GM21529 (cell line): ENCODE results near the gene DENND2A.
"Not testable (repeated sequence)": the region's sequence is repeated elsewhere in the genome, so short reads cannot be mapped to it uniquely, and the experiment has no call there.

Experiments
- ATAC-seq: cut with Tn5 transposase; IDR thresholded peaks from one replicate; pipeline ENCODE4 v1.9.1; 2021; ENCODE audit not compliant: unreplicated experiment

Gene DENND2A

DNA sequence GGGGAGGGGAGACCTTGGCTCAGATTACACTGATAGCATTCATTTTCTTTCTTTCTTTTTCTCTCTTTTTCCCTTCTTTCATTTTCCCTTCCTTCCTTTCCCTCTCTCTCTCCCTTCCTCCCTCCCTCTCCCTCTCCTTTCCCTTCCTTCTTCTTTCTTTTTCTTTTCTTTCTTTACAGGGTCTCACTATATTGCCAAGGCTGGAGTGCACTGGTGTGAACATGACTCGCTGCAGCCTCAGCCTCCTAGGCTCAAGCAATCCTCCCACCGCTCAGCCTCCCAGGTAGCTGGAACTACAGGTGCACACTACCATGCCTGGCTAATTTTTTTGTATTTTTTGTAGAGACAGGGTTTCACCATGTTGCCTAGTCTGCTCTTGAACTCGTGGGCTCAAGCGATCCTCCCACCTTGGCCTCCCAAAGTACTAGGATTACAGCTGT, 88.4 kb downstream of the DENND2A start:
- ATAC-seq: no peak

DNA sequence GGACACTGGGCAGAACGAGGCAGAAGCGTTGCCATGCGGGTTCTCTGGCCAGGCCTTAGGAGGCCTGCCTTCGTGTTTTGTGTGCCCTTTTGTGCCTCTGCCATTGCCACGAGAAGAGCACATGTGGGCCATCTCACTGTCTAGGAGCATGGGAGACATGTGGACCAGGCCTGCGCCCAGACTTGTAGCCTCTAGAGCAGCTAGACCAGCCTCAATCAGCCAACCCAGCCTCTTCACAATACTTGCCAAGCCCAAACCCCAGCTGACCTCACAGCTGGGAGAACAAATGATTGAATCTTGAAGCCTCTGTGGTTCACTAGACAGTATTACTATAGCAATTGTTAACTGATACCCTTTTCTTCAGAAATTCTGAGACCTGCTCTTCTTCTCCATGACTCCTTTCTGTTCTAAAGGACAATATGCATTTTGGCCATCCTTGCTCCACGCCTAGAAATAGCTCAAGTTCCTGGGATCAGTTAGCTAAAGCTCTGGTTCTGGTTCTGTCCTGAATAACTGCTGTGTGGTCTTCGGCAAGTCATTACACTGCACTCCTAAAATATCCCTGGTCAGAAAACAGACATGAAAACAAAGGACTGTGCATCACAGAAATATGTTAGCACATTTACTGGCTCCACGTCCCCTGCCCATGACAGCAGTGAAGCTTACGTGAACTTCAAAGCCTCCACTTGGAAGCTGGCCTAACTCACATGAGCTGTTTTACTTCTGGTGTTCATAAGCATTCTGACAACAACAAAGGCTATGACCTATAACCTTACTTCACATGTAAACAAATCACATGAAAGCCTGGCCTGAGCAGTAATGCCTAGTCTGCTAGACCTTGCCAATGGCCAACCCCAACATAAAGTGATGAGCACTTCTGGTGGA, 89.0 kb downstream of the DENND2A start:
- no peak for ATAC-seq

DNA sequence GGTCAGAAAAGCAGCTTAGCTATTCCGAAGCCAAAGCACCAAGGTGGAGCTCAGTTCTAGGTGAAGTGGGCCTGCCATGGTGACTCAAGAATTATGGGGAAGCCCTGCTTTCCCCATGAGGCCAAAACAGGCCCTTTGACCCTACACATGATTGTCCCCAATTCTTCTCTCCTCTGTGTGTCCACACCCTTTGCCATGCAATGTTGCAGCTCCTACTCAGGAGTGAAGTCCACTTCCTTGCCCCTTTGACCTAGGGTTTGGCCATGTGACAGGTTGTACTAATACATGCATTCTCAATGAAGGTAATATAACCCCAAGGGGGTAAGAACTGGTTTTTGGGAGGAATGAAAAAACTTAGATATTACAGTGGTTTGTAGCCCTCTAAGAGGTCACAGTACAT, 93.7 kb downstream of the DENND2A start:
- no peak for ATAC-seq

DNA sequence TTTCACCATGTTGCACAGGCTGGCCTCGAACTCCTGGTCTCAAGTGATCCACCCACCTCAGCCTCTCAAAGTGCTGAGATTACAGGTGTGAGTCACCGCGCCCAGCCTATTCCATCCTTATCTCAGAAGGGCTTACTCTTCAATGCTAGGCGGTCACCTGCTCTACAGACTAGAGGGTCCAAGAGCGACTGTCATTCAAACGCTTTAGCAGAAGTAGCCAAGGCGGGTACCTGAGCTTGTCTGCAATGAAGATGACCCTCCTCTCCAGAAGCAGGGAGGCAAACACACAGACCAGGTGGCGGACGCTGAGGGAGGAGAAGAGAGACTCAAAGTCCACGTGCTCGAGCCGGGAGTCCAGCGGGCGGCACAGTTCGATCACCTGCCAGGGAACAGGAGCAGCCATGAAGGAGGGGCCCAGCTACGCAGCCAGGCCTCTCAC, 96.2 kb downstream of the DENND2A start:
- no peak for ATAC-seq

DNA sequence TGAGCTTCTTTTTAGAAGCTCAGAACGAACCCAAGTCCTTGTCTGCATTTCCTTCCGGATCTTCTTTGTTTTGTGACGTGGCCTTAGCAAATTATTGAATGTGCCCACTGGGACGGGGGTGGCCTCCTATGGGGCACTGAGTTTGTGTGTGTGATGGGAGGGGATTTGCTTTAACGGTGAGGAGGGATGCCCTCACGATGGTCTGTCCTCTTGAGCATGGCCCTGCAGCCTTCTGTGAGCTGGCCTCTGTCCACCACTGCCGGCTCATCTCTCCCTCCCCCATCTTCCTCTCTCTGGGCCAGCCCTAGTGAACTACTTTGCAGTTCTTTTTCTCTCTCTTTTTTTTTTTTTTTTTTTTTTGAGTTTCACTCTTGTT, 98.4 kb downstream of the DENND2A start:
- no peak for ATAC-seq

DNA sequence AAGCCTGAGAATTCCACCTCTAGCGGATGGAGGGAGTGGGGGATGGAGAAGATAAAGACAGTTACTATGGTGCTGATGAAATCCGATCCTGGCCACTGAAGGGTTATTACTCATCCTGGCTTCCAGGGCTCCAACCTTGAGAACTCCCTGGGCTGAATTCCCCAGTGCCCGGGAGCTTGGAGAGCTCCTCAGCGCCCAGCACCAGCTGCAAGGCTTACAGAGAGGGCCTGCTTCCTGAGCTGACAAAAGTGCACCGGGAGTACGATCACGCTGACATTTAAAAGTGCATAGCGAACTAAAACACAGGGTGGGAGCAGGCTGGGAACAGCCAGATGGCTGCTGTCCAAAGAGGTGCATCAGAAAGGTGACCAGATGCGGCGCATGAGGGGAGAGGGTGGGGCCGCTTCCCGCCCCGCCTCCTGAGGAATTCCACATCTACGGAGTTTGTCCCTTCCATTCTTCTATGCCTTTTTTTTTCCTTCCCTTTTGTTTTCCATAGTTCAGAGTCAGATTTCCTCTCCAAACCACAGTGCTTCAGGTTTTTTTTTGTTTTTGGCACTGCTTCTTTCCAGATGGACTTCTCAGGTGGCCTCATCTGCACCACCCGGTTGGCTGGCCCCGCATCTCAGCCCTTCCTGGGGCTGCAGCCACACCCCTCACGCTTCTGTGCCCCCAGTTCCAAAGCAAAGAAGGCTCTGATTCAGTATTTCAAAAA, 98.9 kb downstream of the DENND2A start:
- no peak for ATAC-seq

DNA sequence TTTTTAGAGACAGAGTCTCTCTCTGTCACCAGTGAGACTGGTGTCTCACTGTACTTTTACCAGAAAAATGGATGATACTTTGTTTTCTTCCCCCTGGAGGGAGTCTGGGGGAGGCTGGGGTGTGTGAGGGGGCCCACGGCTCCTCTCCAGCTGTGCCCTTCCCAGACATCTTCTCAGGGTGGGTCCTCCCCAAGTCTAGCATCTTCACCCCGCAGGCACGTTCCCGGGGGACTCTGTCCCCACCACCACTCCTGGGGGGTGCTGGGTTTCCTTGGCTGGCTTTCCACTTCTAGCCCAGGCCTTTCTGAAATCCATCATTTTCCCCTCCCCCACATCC, 99.5 kb downstream of the DENND2A start:
- no peak for ATAC-seq

DNA sequence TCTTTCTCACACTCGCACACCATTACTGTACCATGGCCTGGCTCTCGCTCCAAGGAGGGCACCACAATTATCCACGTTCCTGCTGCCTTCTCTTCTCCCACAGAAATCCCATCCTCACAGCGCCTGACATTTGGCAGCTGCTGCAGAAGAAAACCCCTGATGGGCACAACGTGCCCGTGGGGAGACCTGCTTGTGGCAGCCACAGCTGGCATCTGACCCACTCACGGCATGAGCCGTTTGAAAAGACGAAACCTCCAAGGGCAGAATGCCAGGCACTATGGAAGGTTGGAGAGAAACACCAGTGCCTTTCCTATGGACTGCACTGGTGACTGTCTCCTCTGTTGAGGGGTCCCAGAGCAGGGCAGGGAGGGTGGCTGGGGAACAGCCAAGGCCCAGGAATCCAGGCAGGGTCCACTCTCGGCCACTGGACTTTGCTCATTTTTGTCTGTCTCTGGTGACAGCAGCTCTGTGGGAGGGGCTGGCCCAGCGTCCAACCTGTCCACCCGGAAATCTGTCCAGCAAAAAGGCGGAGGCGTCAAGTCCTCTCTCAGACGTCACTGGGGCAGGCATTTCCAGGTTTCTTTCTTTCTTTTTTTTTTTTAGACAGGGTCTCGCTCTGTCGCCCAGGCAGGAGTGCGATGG, 100.4 kb downstream of the DENND2A start:
- no peak for ATAC-seq

DNA sequence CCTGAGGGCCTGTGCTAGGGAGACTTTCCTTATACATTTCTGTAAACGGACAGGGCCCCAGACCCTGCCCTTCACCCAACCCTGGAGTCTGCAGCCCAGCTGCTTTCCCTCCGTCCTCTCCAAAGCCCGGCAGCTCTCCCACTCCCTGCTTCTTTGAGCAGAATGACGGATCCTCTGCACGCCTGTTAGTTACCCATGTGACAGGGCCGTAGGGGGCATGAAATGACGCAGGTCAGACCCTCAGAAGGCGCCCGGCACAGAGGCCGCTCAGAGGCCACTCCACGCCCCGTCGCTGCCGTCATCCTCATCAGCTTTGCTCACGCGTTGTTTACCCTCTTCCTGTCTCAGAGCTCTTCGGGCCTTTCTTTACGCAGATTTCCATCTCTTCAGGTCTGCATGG, 101.2 kb downstream of the DENND2A start:
- ATAC-seq: no peak

DNA sequence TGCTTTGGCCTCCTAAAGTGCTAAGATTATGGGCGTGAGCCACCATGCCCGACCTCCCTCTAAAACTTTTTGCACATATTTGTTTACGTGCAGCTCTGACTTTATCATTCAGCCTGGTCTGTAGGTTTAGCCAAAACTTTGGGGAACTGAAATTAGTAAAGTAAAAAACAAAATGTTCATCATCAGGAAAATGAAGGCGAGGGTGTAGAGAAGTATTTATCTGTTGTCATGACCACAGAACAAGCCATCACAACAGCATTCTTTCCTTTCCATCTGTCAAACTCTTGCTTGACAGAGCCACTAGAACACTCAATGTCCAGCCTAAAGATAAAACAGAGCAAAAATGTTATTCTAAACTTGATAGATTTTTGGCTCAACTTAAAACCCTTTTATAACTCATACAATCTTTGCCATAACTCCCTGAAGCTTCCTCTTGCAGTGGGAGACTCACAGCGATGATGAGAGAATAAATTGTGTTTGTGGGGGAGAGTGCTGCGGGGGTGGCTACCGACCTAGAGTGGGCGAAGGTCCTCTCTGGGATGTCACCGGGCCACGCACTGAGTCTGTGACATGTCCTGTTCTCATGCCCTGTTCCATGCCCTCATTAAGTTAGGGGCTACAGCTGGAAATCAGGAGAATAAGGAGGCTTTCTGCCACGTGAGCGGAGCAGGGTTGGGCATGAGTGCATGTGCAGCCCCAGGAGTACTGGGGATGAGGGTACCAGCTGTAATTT, 102.7 kb downstream of the DENND2A start:
- ATAC-seq: no peak

DNA sequence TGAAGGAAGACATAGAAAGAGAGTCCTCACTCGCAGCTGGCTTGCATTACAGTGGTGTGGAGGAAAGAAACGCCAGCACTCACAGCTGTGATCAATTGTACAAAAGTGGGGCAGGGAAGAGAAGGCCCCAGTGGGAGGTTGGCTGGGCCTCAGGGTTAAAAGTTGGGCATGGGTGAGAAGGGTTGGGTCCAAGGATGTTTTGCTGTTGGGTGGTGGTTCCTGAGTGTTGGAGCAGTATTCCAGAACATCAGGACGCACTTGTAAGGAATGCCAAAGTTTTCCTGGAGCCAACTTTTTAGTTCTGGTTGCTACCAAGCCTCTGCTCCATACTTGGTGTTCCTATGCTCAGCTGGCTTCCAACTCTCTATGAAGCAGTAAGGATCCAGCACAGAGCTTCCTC, 105.9 kb downstream of the DENND2A start:
- ATAC-seq: no peak

DNA sequence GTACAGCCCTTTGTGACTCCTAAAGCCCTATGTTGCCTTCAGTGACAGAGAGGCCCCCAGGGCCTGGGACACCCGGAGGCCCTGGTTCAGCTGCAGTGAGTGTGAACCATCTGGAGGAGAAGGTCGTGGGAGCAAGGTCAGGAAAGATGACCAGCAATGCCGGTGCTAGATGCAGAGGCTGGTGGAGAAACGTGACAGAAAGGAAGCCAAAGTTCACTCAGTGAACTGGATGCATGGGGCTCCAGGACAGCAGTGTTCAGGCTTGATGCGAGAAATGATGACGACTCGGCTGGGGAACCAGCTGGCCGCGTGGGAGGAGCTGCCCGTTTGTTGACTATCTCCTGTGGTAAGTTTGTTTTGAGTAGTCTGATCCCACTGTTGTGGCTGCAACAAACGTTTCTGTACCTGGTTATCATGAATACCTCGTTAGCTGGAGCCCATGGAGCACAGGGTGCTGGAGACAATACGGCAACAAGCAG, 107.2 kb downstream of the DENND2A start:
- no peak for ATAC-seq

DNA sequence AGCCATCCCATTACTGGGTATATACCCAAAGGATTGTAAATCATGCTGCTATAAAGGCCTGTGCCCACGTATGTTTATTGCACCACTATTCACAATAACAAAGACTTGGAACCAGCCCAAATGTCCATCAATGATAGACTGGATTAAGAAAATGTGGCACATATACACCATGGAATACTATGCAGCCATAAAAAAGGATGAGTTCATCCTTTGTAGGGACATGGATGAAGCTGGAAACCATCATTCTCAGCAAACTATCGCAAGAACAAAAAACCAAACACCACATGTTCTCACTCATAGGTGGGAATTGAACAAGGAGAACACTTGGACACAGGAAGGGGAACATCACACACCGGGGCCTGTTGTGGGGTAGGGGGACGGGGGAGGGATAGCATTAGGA, 111.2 kb downstream of the DENND2A start:
- not testable (repeated sequence) for ATAC-seq

DNA sequence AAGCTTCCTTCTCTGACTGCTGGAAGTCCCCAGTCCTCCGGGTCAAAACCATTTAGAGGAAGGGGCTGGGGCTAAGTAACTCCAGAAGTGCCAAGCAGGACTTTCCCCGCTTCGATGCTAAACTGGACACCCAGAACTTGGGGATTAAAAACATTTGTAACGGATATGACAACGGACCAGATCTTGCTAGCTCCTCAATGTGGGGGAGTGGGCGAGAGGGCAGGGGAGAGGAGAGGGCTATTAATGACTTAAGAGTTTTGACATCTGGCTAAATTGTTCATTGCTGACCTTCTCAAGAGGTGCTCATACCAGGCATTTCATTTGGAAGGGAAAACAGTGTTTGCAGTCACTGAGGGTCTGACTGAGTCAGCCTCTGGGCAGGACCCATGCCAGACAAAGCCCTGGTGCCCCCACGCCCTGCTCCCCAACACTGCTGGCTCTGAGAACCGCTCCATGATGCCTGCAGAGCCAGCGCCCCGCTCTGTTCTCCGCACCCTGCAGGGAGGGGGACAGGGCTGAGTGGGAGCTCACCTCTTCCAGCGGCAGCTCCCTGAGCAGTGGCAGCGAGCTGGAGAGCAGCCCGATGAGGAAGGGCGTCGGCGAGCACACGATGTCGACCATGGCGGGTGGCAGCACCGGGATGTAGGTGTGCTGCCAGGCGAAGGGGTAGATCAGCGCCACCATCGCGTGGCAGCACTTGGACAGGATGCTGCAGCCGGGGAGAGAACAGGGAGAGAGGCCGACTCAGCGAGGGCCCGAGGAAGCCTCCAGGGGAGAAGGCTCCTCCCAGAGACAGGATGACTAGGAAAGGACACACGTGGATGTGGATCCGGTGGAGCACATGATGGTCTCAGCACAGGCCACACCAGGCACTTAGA, 113.6 kb downstream of the DENND2A start:
- ATAC-seq: no peak

DNA sequence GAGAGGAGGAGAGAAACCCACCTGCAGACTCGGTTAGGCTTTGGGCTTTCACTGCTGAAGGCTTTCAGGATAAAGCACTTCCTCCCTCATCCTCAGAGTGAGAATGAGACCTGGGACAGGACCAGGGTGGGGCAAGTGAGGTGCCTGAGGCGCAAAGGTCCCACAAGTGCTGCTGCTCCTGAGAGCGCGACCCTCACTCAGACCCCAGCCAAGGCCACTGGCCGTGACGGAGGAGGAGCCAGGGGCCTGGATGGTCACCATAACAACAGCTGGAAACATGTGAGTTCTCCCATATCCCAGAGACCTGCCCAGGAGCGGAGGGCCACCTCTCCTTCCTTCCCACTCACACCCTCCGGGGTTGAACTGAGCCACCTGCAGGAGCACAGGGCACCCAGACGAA, 114.4 kb downstream of the DENND2A start:
- ATAC-seq: no peak

DNA sequence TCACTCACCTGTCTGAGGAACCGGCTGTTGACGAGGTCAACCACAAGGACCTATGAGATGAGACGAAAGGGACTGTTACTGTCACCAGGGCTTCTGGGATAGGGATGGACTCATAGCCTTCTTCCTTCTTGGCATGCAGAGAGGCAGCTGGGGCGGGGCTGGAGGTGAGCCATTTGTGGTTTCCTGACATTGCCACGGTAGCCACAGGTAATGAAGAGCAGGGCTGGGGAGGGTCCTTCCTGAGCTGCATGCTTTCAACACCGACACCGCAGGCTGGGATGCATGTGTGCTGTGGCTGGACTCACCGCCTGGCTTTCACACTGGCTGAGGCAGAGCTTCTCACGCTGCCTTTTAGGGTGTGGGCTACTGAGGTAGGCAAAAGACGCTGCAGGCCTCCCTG, 114.9 kb downstream of the DENND2A start:
- ATAC-seq: no peak

DNA sequence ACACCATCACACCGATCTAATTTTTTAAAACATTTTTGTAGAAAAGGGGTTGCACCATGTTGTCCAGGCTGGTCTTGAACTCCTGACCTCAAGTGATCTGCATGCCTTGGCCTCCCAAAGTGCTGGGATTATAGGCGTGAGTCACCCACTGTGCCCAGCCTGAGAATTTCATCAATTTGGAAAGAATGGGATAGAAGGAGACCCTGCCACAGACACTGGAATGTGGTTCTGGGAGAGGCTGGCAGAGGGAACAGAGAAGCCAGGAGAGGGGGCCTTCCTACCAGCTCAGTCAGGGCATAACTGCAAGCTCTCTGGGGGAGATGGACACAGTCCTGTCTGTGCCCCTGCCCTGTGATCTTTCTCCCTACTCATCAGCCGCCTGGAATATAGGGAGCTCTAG, 119.2 kb downstream of the DENND2A start:
- ATAC-seq: no peak

DNA sequence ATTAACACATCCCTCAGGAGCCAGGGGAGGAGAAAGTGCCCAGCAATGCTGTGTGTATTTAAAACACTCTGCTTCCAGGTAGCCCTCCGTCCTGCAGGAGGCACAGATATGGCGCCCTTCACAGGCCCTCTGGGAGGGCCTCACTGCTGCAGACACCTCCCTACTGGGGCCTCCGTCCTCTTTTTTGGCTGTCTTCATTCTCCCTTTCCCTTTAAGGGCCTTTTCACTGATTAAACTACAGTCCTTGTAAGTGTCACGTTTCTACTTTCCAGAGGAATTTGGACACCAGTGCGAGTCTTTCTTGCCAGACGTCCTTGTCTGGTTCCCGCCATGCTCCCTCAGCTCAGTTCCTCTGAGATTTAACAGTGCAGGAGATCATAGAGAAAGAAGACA, 121.6 kb downstream of the DENND2A start:
- no peak for ATAC-seq

DNA sequence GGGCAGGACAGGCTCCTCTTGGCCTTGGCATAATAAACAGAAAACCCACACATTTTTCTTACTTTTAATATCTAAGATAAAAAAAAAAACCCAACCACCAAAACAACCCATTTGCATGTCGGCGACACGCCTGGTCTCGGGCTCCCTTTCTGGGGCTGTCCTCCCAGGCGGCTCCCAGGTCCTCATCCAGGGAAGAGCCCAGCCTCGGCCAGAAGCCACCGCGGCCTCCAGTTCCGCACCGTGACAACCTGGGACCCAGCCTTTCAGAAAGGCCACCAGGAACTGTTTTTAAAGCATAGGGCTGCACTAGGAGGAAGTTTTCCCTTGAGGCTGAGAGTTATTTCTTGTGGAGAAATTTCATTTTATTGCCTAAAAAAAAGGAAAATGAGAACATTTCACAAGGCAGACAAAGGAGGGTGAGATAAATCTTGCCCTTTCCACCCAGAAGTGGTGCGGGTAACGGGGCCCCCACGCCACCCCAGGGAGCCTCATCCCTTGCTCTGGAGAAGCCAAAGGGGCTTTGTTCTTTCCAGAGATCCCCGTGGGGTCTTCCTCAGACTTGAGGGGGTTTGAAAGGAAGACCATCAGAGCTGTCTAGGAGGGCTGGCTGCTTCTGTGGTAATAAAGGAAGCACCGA, 122.1 kb downstream of the DENND2A start:
- no peak for ATAC-seq
